NCI-H1436 treated with DMSO at 0.1 percent for 48 hours (cell line): ENCODE results near the gene PTPRT.

Experiments
- DNase-seq: peaks from one replicate; lab custom pipeline; 2025; lab: John Stamatoyannopoulos, UW

Gene PTPRT

DNA sequence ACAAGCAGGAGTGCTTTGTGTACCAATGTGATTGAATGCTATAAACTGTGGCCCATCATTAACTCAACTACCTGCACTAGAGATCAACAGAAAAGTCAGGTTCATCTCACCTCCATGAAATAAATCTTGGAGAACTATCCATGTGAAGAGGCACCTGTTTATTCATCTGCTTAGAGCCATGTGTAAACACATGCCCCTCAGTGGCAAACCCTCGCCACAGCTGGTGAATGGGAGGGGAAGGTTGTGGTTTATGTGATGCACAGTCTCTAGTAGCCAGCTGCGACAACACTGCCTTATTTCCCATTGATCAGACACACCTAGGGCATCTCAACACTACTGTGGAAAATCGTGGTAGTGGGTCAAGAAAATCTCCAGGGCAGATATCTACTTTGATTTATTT is 640.2 kb downstream of the PTPRT start:
- DNase-seq, result no peak

DNA sequence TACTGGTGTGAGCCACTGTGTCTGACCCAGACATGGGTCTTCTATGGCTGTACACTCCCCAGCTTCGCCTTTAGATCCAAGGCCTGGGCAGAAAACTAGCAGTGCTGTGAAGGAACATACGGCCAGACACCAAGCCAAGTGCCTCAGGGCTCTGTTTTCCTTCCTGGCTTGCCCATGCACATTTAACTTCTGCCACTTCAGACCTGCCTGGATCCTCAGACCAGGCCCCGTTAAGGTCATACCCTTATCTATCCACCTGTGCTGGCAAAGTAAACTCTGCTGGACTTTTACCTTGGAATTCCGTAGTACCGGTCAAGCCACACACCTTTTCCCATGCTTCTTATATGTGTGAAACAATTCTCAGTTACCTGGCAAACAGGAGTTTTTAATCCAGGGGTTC is 644.8 kb downstream of the PTPRT start:
- no peak for DNase-seq

DNA sequence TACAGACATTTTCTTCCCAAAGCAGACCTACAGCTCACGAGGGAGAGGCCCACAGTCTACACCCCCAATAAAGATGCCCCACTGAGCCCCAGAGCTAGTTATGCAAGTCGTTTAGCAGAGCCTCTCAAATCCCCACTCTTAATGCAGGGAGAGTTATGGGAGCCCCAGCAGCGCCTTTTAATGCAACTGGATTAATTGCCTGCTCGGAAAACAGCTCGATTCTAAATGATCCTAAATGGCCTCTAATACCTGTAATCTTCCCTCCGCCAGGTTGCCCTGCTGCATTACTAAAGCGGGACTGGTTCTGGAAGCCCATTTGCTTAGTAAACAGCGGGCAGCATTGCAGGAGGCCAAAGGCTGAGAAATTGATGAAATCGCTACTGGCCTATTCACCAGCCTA is 656.9 kb downstream of the PTPRT start:
- DNase-seq, result no peak

DNA sequence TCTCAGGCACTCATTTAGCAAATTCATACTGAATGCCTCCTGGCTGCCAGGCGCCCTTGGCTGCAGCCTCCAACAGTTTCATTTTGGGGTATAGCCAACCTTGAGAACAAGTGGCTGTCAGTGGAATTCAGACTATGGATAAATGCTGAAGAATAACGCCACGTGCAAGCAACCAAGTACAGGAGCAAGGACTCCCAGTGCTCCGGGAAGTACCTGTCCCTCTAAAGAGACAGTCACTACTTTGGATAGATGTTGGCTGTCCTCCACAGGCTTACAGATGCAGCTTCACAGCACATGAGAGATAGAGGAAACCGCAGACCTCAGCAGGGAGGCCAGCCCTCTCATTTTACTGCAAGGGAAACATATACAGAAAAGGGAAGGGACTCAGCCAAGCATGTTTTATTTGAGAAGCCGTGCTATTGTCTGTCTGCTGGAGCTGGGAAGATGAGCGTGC is 658.2 kb downstream of the PTPRT start:
- DNase-seq, result no peak

DNA sequence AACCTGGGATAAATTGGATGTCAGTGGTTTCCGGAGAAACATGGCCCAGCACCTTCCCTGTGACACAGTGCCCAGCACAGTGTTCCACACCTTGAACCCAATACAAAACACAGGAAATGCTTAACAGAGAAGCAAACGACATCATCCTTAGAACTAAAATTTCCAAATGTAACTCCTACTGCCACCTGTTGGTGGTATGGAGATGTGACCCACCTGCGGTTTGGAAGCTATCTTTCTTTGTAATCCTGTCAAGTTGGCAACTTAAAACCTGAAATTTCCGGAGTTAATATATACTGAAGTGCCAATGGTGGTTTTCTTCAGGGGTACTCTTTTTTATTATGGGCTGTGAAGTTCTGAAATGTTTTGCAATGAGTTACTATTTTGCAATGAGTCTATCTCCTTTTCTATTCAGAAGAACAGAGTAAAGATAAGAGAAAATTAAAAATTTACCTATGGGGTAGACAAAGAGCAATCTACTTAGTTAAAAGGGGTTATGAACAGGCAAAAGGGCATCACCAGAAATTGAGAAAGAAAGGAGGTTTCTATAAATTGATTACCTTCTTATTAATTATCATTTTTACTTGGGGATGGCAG is 658.8 kb downstream of the PTPRT start:
- no peak for DNase-seq

DNA sequence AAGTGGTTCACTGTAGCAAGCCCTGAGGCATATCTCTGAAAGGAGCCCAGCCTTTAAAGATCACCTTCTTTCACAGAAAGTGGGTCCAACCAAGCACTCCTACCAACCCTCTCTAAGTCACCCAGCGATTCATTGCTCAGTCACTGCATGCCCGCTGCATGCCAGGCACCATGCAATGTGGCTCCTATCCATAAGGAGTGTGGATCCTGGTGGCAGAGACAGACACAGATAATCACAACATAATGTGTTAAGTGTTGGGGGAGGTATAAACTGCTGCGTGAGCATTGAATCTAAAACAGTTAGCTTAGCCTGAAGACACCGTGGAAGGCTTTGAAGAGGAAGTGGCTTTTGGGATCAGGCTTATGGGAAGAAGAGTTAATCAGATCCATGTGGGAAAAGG is 659.5 kb downstream of the PTPRT start:
- DNase-seq, result no peak

DNA sequence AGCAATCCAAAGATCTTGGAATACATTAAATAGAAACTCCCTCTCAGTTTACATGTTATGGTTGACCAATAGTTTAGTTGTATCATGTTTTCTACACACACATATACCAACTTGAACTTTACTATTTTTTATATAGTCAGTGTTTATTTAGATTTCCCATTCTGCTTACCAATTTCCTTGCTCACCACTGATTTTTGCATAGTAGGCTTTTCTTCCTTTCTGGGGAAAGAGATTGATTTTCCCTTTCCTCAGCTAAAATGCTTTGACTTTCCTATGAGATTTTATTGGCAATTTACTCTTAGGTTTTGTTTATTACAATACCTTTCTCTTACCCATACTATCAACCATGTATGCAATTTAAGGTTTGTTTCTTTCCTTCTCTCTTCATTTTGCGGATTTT is 665.6 kb downstream of the PTPRT start:
- DNase-seq, result no peak

DNA sequence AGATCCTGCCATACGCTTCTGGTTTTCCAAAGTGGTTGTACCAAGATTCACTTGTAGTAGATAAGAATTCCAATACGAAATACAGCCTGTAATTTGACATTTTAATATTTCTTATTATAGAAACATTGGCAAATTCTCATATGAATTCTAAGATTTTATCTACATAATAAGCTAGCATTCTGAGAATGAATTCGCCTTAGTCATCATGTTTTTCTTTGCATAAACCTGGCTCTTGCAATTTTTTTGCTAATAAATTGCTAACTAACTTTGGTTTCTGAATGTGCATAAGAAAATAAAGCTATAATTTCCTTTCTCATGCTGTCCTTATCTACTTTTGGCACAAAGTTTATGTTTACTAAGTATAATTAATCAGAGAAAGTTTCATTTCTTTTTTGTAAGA is 673.0 kb downstream of the PTPRT start:
- no peak for DNase-seq

DNA sequence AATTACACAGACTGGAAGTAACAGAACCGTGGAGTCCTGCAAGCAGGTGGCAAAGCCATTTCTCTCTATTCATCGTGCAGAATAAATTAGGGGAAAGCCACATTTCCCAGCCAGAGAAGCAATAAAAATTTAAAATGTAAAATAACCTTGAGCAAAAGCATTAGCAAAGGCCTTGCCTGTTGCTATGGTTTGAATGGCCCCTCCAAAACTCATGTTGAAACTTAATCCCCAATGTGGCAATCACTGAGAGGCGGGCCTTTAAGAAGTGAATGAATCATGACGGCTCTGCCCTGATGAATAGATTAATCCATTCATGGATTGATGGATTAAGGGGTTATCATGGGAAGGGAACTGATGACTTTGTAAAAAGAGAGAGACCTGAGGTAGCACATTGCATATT is 679.0 kb downstream of the PTPRT start:
- DNase-seq, result no peak

DNA sequence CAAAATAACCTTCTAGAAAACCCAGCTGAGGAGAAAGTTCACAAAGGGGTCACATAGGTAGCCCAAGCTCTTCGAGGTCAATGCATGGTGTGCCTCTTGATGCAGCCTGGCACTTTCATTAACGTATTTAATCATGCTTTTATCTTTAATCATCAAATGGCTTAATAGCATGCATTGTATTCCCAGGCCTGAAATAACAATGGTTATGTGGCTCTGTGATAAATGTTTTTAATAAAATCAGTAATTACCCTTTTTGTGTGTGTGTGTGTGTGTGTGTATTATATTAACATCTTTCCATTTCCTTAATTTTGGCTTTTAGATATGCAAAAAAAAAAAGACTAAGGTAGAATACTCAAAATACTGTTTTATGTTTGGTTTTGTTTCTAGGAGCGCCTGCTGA is 681.8 kb downstream of the PTPRT start:
- no peak for DNase-seq

DNA sequence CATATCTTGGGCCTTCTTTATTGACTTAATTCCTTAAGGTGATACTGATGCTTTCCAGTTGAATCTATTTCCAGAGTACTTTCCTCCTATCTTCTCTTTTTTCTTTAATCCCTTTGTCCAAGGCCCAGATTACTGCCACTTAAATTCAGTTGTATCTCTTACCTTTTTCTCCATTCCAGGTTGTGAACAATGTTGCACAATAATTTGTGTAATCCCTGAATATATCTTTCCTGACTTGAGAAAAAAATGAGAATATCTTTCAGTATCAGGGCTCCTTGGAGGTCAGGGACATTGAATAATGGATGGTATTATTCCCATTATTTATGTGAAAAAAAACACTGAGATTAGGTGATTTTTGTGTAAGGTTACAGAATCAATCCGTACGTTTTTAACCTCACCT is 683.3 kb downstream of the PTPRT start:
- no peak for DNase-seq

DNA sequence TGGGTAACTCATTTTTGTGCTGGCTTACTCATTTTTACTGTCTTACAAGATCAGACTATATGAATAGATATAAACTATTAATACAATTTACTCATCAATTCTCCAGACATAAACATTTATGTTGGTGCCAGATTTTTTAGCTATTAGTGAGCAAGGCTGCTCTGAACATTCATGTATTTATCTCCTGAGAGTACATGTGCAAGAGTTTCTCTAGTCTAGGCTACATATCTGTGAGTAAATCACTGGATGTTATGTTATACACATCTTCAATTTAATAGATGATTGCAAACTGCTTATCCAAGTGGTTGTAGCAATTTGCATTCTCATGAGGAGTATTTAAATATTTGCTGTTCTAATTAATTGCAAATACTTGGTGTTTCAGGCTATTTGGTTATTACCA is 687.1 kb downstream of the PTPRT start:
- DNase-seq, result no peak

DNA sequence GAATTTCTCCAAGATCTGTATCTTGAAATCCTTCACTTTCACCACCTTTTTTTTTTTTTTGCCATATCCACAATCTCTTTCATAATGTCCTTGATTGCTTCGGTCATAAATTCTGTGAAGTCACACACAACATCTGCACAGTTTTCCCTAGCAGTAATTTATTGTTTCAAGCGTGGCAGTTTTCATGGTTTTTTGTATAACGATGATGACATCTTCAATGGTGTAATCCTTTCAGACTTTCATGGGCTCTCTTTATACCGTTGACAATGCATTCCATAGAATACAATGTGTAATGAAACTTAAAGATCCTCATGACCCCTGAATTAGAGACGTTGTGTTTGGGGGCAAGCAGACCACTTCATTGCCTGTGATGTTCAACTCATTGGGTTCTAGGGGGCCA is 693.1 kb downstream of the PTPRT start:
- DNase-seq, result no peak

DNA sequence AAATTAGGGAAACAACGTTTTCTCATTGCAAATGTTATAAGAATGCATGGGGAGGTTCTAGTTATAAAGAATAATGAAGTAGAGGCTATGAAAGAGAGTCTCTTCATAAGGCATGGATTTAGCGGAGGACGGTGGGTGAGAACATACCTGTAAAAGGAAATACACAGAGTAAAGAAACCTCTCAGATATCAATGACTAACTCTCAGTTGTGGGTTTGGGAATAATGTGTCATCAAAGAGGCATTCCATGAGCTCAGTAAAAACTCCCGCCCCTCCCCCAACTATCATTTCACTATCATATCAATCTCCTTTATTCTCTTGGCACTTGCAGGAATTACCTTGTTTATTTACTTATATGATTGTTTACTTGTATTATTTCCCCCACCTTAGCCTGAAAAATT is 695.4 kb downstream of the PTPRT start:
- no peak for DNase-seq

DNA sequence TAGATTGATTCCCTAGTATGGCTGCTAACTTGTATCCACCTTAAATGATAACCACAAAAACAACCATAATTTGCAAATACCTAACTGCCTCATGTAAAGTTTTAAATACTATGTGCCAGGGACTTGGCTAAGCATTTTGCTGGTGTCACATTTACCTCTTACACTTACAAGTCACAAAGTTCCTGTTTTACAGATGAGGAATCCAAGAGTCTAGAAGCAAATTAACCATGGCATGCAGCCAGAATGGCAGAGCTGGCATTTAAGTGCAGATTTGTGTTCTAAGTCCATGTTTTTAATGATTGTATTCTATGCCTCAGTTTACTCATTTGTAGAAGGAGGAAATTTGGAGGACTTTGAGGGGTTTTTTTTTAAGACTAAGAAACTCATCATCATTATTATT is 696.7 kb downstream of the PTPRT start:
- no peak for DNase-seq

DNA sequence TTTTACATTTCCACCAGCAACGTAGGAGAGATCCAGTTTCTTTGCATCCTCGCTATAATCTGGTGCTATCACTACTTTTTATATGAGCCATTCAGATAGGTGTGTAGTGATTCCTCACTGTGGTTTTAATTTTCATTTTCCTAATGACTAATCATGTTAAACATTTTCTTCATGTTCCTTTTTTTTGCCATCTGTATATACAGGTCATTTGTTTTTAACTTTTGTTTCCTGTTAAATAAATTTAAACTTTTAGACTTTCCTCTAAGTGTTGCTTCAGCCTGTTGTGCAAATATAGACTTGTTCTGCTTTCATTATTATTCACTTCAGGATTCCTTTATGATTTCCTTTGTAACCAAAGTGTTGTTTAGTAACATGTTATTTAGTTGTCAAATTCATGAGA is 697.4 kb downstream of the PTPRT start:
- no peak for DNase-seq

DNA sequence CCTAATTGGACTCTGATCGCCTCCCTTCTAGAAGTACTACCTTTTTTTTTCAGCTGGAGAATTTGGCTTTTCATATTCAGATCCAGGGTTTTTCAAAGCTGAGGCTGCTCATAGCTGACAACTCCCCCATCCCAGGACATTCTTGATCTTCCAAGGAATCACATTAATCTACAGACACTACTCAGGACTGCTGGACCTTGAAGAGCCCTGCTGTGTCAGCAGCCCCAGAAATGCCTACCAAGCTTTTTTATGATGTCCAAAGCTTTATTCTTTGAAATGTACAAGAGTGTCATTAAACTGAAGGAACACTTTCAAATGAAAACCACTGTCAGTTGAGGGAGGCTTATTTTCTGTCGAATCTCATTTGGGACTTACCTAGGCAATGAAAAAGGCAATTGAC is 704.1 kb downstream of the PTPRT start:
- DNase-seq, result no peak

DNA sequence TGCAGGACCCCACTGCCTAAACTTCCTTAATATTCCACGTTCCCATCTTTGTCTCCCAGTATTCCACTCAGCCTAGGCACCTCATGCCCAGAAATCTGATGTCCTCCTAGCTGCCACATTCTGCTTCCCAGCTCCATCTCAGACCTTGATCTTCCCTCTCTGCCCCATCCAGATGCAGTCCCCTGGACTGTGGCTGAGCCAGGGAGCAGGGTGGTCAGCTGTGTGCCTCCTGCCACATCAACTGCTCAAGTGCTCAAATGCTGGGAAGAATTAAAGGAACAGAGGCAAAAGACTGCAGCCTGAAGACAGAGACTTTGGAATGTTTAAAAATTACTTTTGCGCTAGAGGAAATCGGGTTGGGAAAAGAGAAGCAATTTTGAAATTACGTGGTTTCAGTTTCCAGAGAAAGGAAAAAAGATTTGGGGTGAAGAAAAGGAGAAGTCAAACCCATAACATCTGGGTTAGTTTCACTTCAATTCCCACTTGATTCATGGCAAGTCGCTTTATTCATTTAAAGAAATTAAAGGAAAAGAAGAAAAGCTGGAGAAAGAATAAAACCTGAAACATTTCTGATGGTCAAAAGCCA is 704.8 kb downstream of the PTPRT start:
- DNase-seq, result no peak

DNA sequence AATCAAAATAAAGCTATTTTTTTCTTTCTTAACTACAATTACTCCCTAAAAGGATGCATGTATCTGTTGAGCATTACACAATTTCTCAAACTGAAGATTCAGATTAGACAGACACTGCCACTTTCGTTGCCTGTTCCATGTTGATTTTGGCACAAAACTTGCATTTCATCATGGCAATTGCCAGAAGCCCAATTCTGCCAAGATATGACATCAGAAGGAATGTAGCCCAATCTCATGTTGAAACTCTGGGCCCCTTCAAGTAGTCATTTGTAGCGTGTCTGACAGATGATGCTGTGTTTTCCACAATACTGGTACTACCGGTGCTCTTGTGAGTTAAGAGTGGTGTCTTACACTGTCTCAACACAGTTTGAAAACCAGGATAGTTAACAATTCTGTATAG is 705.4 kb downstream of the PTPRT start:
- DNase-seq, result no peak

DNA sequence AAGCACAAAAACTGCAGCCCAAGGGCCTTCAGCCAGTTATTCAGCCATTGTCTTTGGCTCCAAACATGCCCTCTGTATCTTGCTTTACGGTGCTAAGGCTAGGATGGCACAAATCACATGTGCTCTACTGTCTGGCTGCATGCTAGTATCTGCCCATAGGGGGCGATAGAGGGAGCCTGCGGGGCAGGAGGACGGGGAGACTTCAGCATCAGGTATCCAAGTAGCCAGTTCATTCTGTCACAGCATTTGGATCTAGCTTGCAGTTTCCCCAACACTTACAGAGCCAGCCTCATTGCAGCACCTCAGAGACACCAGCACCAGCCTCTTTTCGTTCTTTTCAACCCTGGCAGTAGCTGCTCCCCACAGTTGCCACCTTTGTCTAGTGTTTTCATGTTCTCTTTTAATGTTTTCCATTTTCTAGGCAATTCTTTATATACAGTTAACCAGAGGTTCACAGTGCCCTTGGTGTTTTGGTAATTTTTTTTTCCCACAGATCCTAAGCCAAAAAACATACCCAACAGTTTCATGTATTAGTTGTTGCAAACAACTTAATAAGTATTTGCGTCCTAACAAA is 705.9 kb downstream of the PTPRT start:
- no peak for DNase-seq

DNA sequence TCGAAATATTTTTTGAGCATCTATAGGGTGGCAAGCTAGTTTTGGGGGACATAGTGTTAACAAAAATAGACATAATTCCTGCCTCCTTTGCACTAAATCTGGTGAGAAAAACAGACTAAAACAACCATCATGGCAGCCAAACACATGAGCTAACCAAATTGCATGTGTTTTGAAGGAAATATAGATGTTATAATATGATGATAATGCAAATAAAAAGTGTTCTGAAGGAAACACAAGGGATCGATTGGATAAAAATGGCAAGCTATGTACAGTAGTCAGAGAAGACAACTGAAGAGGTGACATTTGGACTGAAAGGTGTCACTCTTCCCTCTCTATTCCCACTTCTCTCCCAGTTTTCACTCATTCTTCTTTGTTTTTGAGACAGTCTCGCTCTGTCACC is 706.9 kb downstream of the PTPRT start:
- no peak for DNase-seq

DNA sequence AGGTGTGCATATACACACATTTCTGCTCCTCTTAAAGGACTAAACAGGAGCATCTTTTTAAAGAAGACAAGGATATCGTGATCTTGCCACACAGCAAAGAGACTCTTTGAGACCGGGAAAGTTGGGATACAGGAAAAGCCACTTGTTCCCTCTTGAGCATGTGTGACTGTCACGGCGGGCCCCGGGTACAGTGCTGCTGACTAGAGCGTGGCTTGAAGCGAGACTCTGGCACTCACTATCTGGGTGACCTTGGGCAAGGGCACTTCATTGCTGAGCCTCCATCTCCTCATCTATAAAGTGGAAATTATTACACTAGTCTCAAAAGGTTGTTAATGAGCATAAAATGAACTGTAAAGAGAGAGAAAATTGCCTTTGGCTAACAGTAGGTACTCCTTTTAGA is 713.9 kb downstream of the PTPRT start:
- no peak for DNase-seq

DNA sequence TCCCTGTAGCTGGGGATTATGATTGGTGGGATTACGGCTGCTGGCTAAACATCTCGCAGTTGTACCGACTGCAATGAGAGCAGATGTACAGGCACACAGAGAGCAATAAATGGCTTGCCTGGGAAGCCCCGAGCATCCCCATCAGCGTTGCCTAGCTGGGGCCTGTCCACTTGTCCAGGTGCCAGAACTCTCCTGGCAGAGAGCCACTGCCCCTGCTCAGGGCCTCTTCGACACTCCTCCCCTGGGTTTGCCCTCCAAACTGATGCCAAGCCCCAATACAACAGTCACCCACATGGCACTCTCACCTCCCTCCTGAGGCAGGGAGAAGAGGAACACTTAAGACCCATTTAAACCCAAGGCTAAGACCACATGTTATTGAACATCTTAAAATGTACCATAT is 715.1 kb downstream of the PTPRT start:
- DNase-seq, result no peak

DNA sequence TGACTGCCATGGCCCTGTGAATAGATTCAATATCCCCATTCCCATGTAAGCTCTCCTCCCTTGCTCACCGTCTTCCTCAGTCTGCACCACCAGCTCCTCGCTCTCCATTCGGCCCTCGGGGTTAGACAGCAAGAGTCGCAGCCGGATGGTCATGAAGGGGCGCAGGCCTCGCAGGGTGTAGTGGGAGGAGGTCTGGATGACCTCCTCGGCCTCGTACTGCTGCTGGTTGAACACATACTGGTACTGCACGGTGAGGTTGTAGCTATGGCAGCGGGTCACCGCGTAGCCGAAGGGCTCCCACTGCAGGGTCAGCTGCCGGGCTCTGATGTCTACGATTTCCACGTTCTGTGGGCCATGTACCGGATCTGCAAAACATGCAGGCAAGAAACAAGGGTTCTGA is 717.5 kb downstream of the PTPRT start:
- no peak for DNase-seq
